22Rv1 (cell line): ENCODE data around the gene TPK1.

Experiments used
- CTCF ChIP-seq: fragments of 450-650 bp; IDR thresholded peaks from 2 replicates; pipeline ENCODE4 v1.5.1; 2017; ENCODE audit warnings: mild to moderate bottlenecking
- ZFX ChIP-seq: fragments of 450-650 bp; IDR thresholded peaks from 2 replicates; pipeline ENCODE4 v1.6.1; 2017; ENCODE audit warnings: antibody characterized with exemption, borderline replicate concordance

GRCh38 chr7:144416341-144416740 lies 419.5 kb downstream of the TPK1 start:
- TF ChIP-seq CTCF (no peak), ZFX (no peak)
